GM18517 (cell line): ENCODE results near the gene OLFML2A.
"Not testable (repeated sequence)": the region's sequence is repeated elsewhere in the genome, so short reads cannot be mapped to it uniquely, and the experiment has no call there.

Experiments
- ATAC-seq: cut with Tn5 transposase; IDR thresholded peaks from one replicate; pipeline ENCODE4 v1.9.1; 2021; ENCODE audit warnings: mild to moderate bottlenecking, moderate library complexity; ENCODE audit not compliant: unreplicated experiment

The OLFML2A gene

GRCh38 chr9:124776954-124777648, at the start of gene OLFML2A:
Gene OLFML2A (plus strand): TSS chr9:124777133. CDS start chr9:124777271, 138 bp downstream.
- no peak for ATAC-seq

- ATAC-seq, result no peak
Measured at GRCh38 chr9:124730772-124731171, 46.2 kb upstream of the OLFML2A start.

GRCh38 chr9:124733964-124734740, 42.8 kb upstream of the OLFML2A start:
- ATAC-seq, result no peak

GRCh38 chr9:124734741-124735083, 42.2 kb upstream of the OLFML2A start:
- not testable (repeated sequence) for ATAC-seq

GRCh38 chr9:124735121-124735520, 41.8 kb upstream of the OLFML2A start:
- ATAC-seq, result no peak

GRCh38 chr9:124738075-124738474, 38.9 kb upstream of the OLFML2A start:
- not testable (repeated sequence) for ATAC-seq

GRCh38 chr9:124739360-124739759, 37.6 kb upstream of the OLFML2A start:
- ATAC-seq, result no peak

- no peak for ATAC-seq
Measured at GRCh38 chr9:124741149-124741548, 35.8 kb upstream of the OLFML2A start.

GRCh38 chr9:124741662-124742061, 35.3 kb upstream of the OLFML2A start:
- no peak for ATAC-seq

- no peak for ATAC-seq
Measured at GRCh38 chr9:124742940-124743339, 34.0 kb upstream of the OLFML2A start.

GRCh38 chr9:124743686-124744348, 33.1 kb upstream of the OLFML2A start:
- no peak for ATAC-seq

- no peak for ATAC-seq
Measured at GRCh38 chr9:124747065-124747464, 29.9 kb upstream of the OLFML2A start.

- ATAC-seq, result no peak
Measured at GRCh38 chr9:124749284-124749683, 27.6 kb upstream of the OLFML2A start.

GRCh38 chr9:124749781-124750180, 27.2 kb upstream of the OLFML2A start:
- ATAC-seq, result no peak

- no peak for ATAC-seq
Measured at GRCh38 chr9:124752967-124753366, 24.0 kb upstream of the OLFML2A start.

- no peak for ATAC-seq
Measured at GRCh38 chr9:124754289-124754688, 22.6 kb upstream of the OLFML2A start.

GRCh38 chr9:124755061-124755460, 21.9 kb upstream of the OLFML2A start:
- ATAC-seq, result no peak

- no peak for ATAC-seq
Measured at GRCh38 chr9:124756011-124756410, 20.9 kb upstream of the OLFML2A start.

- ATAC-seq, result no peak
Measured at GRCh38 chr9:124757616-124758015, 19.3 kb upstream of the OLFML2A start.

- ATAC-seq, result no peak
Measured at GRCh38 chr9:124758061-124758460, 18.9 kb upstream of the OLFML2A start.

- ATAC-seq, result no peak
Measured at GRCh38 chr9:124758691-124759090, 18.2 kb upstream of the OLFML2A start.

- ATAC-seq, result no peak
Measured at GRCh38 chr9:124759327-124759726, 17.6 kb upstream of the OLFML2A start.
